HG02973 (cell line): ENCODE results near the gene COL13A1.

Experiments
- ATAC-seq: cut with Tn5 transposase; IDR thresholded peaks from one replicate; pipeline ENCODE4 v1.9.1; 2021; ENCODE audit warnings: moderate library complexity; ENCODE audit not compliant: unreplicated experiment

Gene COL13A1

GRCh38 chr10:69961881-69962745 is 160.4 kb downstream of the COL13A1 start:
- no peak for ATAC-seq

- no peak for ATAC-seq
These were observed 161.0 kb downstream of the COL13A1 start for GRCh38 chr10:69962746-69963135.

- no peak for ATAC-seq
These were observed 161.6 kb downstream of the COL13A1 start for GRCh38 chr10:69963178-69963834.

GRCh38 chr10:69963835-69964710 is 162.4 kb downstream of the COL13A1 start:
- ATAC-seq: no peak

GRCh38 chr10:69965086-69965485 is 163.4 kb downstream of the COL13A1 start:
- ATAC-seq: no peak

- ATAC-seq: no peak
These were observed 164.4 kb downstream of the COL13A1 start for GRCh38 chr10:69965919-69966662.

GRCh38 chr10:69968830-69969229 is 167.1 kb downstream of the COL13A1 start:
- no peak for ATAC-seq

- ATAC-seq: no peak
These were observed 168.3 kb downstream of the COL13A1 start for GRCh38 chr10:69969977-69970376.

- no peak for ATAC-seq
These were observed 171.3 kb downstream of the COL13A1 start for GRCh38 chr10:69972981-69973397.

GRCh38 chr10:69973678-69974077 is 172.0 kb downstream of the COL13A1 start:
- ATAC-seq: no peak

- ATAC-seq: no peak
These were observed 172.9 kb downstream of the COL13A1 start for GRCh38 chr10:69974551-69975155.

GRCh38 chr10:69976795-69977546 is 175.3 kb downstream of the COL13A1 start:
- ATAC-seq: no peak

- ATAC-seq: no peak
These were observed 177.5 kb downstream of the COL13A1 start for GRCh38 chr10:69979174-69979573.

- no peak for ATAC-seq
These were observed 179.0 kb downstream of the COL13A1 start for GRCh38 chr10:69980672-69981071.

GRCh38 chr10:69988094-69988493 is 186.4 kb downstream of the COL13A1 start:
- no peak for ATAC-seq

- ATAC-seq: no peak
These were observed 189.4 kb downstream of the COL13A1 start for GRCh38 chr10:69991151-69991550.

- ATAC-seq: no peak
These were observed 192.6 kb downstream of the COL13A1 start for GRCh38 chr10:69994262-69994661.

GRCh38 chr10:69996611-69997010 is 194.9 kb downstream of the COL13A1 start:
- no peak for ATAC-seq

GRCh38 chr10:70000262-70000661 is 198.6 kb downstream of the COL13A1 start:
- ATAC-seq: no peak
